Measurements from ENCODE around the gene ZSCAN21.

Gene ZSCAN21

GRCh38 chr7:100071018-100071723, 21.6 kb downstream of the ZSCAN21 start:
- no peak overlapping the region for H3K4me3 ChIP-seq (ENCODE audit: low read depth, low read length)
- in situ Hi-C loops (cut with HindIII; ENCODE audit: low pct_ligation_motif_present, low sequenced_read_pairs): no loop called here
- peaks cover 78% of the 10 kb centered on the region for H3K36me3 ChIP-seq (replicated peaks)
- TF ChIP-seq, protein P1, sequence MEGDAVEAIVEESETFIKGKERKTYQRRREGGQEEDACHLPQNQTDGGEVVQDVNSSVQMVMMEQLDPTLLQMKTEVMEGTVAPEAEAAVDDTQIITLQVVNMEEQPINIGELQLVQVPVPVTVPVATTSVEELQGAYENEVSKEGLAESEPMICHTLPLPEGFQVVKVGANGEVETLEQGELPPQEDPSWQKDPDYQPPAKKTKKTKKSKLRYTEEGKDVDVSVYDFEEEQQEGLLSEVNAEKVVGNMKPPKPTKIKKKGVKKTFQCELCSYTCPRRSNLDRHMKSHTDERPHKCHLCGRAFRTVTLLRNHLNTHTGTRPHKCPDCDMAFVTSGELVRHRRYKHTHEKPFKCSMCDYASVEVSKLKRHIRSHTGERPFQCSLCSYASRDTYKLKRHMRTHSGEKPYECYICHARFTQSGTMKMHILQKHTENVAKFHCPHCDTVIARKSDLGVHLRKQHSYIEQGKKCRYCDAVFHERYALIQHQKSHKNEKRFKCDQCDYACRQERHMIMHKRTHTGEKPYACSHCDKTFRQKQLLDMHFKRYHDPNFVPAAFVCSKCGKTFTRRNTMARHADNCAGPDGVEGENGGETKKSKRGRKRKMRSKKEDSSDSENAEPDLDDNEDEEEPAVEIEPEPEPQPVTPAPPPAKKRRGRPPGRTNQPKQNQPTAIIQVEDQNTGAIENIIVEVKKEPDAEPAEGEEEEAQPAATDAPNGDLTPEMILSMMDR (IDR thresholded peaks at IDR 0.05; ENCODE audit: low read depth, low read length, missing control alignments): no peak
- DNase-seq: no peak
- no peak overlapping the region for H3K27ac ChIP-seq
- H3K27me3 ChIP-seq (replicated peaks): no peaks in the 10 kb centered on the region

GRCh38 chr7:100072462-100072861, 22.9 kb downstream of the ZSCAN21 start:
- no peak overlapping the region for H3K4me3 ChIP-seq (ENCODE audit: low read depth, low read length)
- TF ChIP-seq, protein P1 (IDR thresholded peaks at IDR 0.05; ENCODE audit: low read depth, low read length, missing control alignments): no peak
- no peak overlapping the region for H3K27ac ChIP-seq
- no peak for DNase-seq
- H3K27me3 ChIP-seq (replicated peaks): no peaks in the 10 kb centered on the region
- H3K36me3 ChIP-seq (replicated peaks): peaks cover 89% of the 10 kb centered on the region
- in situ Hi-C loops (cut with HindIII; ENCODE audit: low pct_ligation_motif_present, low sequenced_read_pairs): no loop called here

DNA sequence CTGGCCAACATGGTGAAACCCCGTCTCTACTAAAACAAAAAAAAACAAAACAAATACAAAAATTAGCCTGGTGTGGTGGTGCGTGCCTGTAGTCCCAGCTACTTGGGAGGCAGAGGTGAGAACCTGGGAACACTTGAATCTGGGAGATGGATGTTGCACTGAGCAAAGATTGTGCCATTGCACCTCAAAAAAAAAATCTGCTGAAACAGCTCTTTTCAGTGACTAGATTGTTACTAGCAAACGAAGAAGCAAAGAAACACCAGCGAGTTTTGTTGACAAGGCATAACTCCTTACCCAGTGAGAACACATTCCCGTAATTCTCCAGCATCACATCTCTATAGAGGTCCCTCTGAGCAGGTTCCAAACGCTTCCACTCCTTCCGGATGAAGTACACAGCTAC, 25.3 kb downstream of the ZSCAN21 start:
- Histone ChIP-seq H3K27ac (no peak overlapping the region), H3K4me3 (ENCODE audit: low read depth, low read length) (no peak overlapping the region), H3K36me3 (replicated peaks) (peaks cover 84% of the 10 kb centered on the region), H3K27me3 (replicated peaks) (no peaks in the 10 kb centered on the region)
- DNase-seq: no peak
- in situ Hi-C loops (cut with HindIII; ENCODE audit: low pct_ligation_motif_present, low sequenced_read_pairs): loop anchor here (25.0 kb wide), 1 partner anchor 88 kb away; the partner anchor contains the start of gene AZGP1
- TF ChIP-seq, protein P1 (IDR thresholded peaks at IDR 0.05; ENCODE audit: low read depth, low read length, missing control alignments): no peak

DNA sequence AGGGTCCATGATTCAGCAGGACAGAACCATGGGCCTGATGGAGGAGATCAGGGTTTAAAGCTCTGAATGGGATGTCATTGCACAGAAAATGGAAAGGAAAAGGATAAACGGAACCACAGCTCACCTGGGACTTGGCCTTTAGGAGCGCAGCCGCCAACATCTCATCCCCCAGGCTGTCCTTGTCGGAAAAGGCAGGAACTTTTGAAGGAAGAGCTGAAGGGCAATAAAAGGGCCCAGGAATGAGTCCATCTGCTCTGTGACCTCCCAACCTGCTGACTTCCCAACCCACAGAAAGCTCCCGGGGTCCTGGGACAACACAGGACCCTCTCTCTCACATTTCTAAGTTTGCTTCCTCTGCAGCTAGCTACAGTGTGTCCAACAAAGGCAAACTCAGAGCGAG, 25.8 kb downstream of the ZSCAN21 start:
- no peaks in the 10 kb centered on the region for H3K27me3 ChIP-seq (replicated peaks)
- in situ Hi-C loops (cut with HindIII; ENCODE audit: low pct_ligation_motif_present, low sequenced_read_pairs): loop anchor here (25.0 kb wide), 1 partner anchor 88 kb away; the partner anchor contains the start of gene AZGP1
- no peak overlapping the region for H3K4me3 ChIP-seq (ENCODE audit: low read depth, low read length)
- no peak overlapping the region for H3K27ac ChIP-seq
- H3K36me3 ChIP-seq (replicated peaks): peaks cover 79% of the 10 kb centered on the region
- DNase-seq: no peak
- TF ChIP-seq, protein P1 (IDR thresholded peaks at IDR 0.05; ENCODE audit: low read depth, low read length, missing control alignments): no peak

- DNase-seq: no peak
- H3K4me3 ChIP-seq (ENCODE audit: low read depth, low read length): no peak overlapping the region
- in situ Hi-C loops (cut with HindIII; ENCODE audit: low pct_ligation_motif_present, low sequenced_read_pairs): loop anchor here (25.0 kb wide), 1 partner anchor 90 kb away; the partner anchor contains the start of gene AZGP1
- H3K27me3 ChIP-seq (replicated peaks): no peaks in the 10 kb centered on the region
- H3K27ac ChIP-seq: no peak overlapping the region
- TF ChIP-seq, protein P1 (IDR thresholded peaks at IDR 0.05; ENCODE audit: low read depth, low read length, missing control alignments): no peak
- peaks cover 61% of the 10 kb centered on the region for H3K36me3 ChIP-seq (replicated peaks)
Measured at GRCh38 chr7:100077205-100077604, 27.6 kb downstream of the ZSCAN21 start.

Measured in brain microvascular endothelial cell (primary cell).